ENCODE data around the gene GRIK4. TPM values are rescaled to one million over a fixed set of nuclear protein-coding genes. Genes with fewer than 3 reads are reported as not detected.
A peak's percentile ranks its signal among the peaks of the same experiment; 100 is the strongest.

Gene GRIK4
- total and polyA plus RNA-seq, 8 donors = 0.76 to 10.1 (median 7.7) TPM

- no peak overlapping the region for H3K4me3 ChIP-seq
- no peak for DNase-seq
- H3K27me3 ChIP-seq = peaks cover 0 to 11% of the 10 kb centered on the region in 2 donors
- ATAC-seq = no peak
- H3K4me1 ChIP-seq = no peaks in the 10 kb centered on the region
- intact Hi-C loops (cut with DNase I) = no loop called here
- TF ChIP-seq, protein P1, sequence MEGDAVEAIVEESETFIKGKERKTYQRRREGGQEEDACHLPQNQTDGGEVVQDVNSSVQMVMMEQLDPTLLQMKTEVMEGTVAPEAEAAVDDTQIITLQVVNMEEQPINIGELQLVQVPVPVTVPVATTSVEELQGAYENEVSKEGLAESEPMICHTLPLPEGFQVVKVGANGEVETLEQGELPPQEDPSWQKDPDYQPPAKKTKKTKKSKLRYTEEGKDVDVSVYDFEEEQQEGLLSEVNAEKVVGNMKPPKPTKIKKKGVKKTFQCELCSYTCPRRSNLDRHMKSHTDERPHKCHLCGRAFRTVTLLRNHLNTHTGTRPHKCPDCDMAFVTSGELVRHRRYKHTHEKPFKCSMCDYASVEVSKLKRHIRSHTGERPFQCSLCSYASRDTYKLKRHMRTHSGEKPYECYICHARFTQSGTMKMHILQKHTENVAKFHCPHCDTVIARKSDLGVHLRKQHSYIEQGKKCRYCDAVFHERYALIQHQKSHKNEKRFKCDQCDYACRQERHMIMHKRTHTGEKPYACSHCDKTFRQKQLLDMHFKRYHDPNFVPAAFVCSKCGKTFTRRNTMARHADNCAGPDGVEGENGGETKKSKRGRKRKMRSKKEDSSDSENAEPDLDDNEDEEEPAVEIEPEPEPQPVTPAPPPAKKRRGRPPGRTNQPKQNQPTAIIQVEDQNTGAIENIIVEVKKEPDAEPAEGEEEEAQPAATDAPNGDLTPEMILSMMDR (IDR thresholded peaks at IDR 0.05) = no peak
- H3K27ac ChIP-seq = no peak overlapping the region
- no peaks in the 10 kb centered on the region for H3K9me3 ChIP-seq
- H3K36me3 ChIP-seq = no peaks in the 10 kb centered on the region
Measured at GRCh38 chr11:120834686-120835210, 323.2 kb downstream of the GRIK4 start.

DNA sequence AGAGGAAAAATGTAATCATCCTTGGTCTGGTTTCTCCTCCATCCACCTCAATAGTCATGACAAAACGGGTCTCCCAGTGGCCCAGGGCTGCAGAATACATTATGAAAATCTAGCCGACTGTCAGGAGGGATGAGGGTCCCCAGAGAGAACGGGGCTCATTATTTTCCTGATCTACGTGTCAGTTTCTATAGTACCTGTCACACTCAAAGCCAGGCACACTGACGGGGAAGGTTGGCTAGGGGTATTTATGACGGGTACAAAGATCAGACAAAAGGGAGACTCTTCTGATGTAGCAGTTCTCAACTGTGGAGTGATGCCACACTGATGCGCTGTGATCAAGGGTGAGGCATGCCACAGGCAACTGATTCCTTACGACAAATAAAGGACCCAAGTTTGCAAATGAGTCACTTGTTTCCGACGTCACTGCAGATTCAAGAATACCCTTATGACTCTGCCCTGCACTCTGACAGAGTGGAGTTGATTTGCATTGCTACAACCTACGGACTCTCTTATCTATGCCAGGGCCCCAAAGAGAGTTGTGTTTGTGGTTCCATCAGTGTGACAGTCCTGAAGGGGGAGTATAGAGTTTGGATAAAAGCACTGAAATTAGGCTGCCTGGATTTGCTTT lies 324.2 kb downstream of the GRIK4 start:
- TF ChIP-seq, protein P1 (IDR thresholded peaks at IDR 0.05) = no peak
- no peak overlapping the region for H3K4me3 ChIP-seq
- H3K4me1 ChIP-seq = no peaks in the 10 kb centered on the region
- DNase-seq (no peak), ATAC-seq (no peak)
- no peak overlapping the region for H3K27ac ChIP-seq
- H3K9me3 ChIP-seq = no peaks in the 10 kb centered on the region
- intact Hi-C loops (cut with DNase I) = no loop called here
- H3K36me3 ChIP-seq = no peaks in the 10 kb centered on the region
- H3K27me3 ChIP-seq = peaks cover 0 to 11% of the 10 kb centered on the region in 2 donors

DNA sequence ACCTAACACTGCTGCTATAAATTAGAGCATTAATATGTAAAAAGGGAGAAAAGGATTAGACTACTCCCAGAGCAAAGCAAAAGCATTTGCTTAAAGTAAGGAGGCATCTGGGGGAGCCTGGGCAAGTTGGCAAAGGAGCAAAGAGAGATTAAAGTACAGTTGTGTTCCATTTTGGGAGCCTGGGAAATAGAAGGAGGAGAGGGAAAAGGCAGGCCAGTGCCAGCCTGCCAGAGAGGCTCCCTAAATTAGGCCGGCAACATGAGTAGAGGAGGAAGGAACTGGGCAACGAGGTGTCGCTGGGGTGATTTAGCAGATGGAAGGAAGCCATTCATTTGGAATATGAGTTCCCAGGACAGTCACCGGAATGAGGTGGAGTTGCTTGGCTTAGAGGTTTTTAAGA lies 326.1 kb downstream of the GRIK4 start:
- H3K27ac ChIP-seq = no peak overlapping the region
- TF ChIP-seq, protein P1 (IDR thresholded peaks at IDR 0.05) = no peak
- peaks cover 0 to 7% of the 10 kb centered on the region in 2 donors for H3K27me3 ChIP-seq
- no peak overlapping the region for H3K4me3 ChIP-seq
- intact Hi-C loops (cut with DNase I) = no loop called here
- H3K36me3 ChIP-seq = no peaks in the 10 kb centered on the region
- H3K4me1 ChIP-seq = no peaks in the 10 kb centered on the region
- DNase-seq (no peak), ATAC-seq (no peak)
- H3K9me3 ChIP-seq = no peaks in the 10 kb centered on the region

GRCh38 chr11:120839201-120839600 lies 327.7 kb downstream of the GRIK4 start:
- DNase-seq = no peak
- intact Hi-C loops (cut with DNase I) = no loop called here
- Histone ChIP-seq H3K4me1 (no peaks in the 10 kb centered on the region), H3K36me3 (no peaks in the 10 kb centered on the region), H3K4me3 (no peak overlapping the region), H3K9me3 (no peaks in the 10 kb centered on the region), H3K27me3 (no peaks in the 10 kb centered on the region), H3K27ac (no peak overlapping the region)
- no peak for ATAC-seq
- TF ChIP-seq, protein P1 (IDR thresholded peaks at IDR 0.05) = no peak

GRCh38 chr11:120839846-120840402 lies 328.4 kb downstream of the GRIK4 start:
- Histone ChIP-seq H3K36me3 (no peaks in the 10 kb centered on the region), H3K27ac (no peak overlapping the region), H3K27me3 (no peaks in the 10 kb centered on the region), H3K9me3 (no peaks in the 10 kb centered on the region), H3K4me1 (no peaks in the 10 kb centered on the region), H3K4me3 (no peak overlapping the region)
- TF ChIP-seq, protein P1 (IDR thresholded peaks at IDR 0.05) = no peak
- intact Hi-C loops (cut with DNase I) = no loop called here
- ATAC-seq (peak; percentile 27), DNase-seq (no peak)
